GM18909 (cell line): ENCODE data around the gene PMEPA1.

Experiments used
- ATAC-seq: cut with Tn5 transposase; IDR thresholded peaks from one replicate; pipeline ENCODE4 v1.9.1; 2021; ENCODE audit warnings: mild to moderate bottlenecking; ENCODE audit not compliant: unreplicated experiment, poor library complexity

The PMEPA1 gene, protein sequence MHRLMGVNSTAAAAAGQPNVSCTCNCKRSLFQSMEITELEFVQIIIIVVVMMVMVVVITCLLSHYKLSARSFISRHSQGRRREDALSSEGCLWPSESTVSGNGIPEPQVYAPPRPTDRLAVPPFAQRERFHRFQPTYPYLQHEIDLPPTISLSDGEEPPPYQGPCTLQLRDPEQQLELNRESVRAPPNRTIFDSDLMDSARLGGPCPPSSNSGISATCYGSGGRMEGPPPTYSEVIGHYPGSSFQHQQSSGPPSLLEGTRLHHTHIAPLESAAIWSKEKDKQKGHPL

DNA sequence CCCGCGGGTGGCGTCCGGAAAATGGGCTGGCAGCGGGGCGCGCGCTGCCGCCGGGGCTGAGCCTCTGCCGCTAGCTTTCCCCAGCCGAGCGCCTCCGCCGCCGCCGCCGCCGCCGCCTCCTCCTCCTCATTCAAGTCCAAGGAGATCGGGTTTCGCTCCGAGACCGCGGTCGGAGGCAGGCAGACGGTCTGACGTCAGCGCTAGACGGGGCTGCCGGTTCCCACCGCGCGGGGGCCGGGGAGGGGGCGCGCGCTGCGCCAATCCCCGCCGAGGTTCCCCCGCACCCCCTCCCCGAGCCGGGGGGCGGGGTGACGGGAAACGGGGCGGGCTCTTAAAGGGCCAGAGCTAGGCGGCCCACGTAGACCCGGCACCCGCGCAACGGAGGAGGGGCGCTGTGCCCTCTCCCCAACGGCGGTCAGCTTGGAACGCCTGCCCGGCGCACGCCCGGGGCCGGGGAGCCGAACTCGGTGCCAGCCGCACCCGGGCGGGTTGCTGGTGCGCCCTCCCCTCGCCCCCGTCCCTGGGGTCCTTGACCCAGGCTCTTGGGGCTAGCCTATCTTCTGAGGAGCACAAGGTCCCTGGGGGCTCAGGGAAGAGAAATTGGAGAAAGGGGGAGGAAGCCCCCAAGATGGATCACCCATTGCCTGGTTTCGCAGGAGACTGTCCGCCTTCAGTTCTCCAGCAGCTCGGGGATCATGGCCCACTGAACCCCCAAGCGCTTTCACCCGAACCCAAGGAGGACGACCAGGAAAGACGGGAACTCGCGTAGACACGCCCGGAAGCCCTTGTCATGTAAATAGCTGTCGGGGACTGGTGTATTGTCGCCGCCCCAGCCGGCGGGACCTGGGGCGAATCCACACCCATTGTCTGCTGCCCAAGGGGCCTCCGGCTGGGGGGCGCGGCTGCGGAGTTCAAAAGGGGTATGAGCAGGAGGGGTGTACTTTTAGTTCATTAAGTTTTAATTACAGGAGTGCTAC lies at the start of gene PMEPA1:
PMEPA1 (minus strand) TSS at position 193 of the 977 bp plus-strand sequence. CDS start 433 bp downstream, outside the sequence.
- peak; percentile 75 for ATAC-seq

GRCh38 chr20:57757767-57758166 lies 48.0 kb upstream of the PMEPA1 start:
- no peak for ATAC-seq

DNA sequence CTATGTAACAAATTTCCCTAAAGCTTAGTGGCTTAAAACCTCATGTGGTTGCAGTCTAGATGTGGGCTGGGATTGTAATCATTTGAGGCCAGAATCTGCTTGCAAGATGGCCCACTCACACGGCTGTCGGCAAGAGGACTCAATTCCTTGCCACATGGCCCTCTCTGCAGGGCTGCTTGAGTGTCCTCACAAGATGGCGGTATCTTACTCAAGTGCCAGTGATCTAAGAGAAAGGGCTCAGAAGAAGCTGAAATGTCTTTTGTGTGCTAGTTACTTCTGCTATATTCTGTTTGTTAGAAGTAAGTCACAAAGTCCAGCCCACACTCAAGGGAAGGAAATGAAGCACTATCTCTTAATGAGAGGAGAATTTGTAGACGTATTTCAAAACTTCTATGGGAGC lies 47.1 kb upstream of the PMEPA1 start:
- ATAC-seq, result no peak

- no peak for ATAC-seq
These were observed 46.4 kb upstream of the PMEPA1 start for GRCh38 chr20:57756213-57756612.

- ATAC-seq, result no peak
These were observed 45.8 kb upstream of the PMEPA1 start for GRCh38 chr20:57755609-57756008.

GRCh38 chr20:57754190-57754589 lies 44.4 kb upstream of the PMEPA1 start:
- ATAC-seq, result no peak

DNA sequence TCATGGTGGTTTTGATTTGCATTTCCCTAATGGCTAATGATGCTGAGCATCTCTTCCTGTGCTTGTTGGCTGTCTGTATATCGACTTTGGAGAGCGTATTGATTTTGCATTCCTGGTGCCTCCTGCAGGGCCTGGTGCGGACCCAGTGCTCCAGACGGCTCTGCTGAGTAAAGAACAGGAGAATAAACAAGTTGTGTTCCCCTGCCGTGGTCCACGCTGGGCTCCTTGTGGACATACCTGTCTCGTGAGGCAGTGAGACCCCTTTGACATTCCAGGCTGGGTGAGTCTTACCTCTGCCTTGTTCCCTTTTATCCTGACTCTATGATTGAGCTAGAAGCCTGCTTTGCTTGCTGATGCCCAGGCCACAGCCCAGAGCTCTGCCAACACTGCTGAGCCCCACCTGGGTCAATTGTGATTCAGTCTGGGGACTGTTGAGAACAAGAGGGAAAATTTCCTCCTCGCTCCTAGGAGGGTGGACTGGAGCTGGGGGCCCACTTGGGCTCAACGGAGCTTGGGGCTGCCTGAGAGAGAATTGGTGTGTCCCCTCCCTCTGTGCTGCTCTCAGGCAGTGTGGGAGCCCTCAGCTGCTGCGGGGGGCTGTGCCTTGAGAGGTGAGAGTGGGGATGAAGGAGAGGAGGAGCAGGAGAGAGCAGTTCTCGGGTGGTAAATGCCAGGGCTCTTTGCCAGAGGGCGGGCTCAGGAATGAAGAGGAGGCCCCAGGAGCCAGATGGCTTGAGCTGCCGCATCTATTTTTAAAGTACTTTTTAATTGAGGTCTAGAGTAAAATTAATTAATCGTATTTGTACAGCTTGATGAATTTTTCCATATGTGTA lies 43.7 kb upstream of the PMEPA1 start:
- no peak for ATAC-seq

- ATAC-seq, result no peak
These were observed 41.6 kb upstream of the PMEPA1 start for GRCh38 chr20:57751411-57751810.

DNA sequence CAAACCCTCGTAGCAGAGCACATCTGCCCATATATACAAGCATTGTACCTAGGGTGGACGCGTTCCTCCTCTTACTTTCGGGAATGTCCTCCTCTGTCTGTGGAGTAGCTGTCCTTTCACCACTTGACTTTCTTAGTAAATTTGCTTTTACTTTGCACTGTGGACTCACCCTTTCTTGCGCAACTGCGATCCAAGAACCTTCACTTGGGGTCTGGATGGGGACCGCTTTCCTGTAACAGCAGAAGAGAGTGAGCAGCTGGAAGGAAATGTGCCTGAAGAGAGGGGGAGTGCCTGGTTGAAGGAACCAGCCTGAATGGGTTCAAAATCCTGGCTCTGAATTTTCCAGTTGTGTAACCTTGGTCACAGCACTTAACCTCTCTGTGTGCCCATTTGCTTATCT lies 40.1 kb upstream of the PMEPA1 start:
- no peak for ATAC-seq

- ATAC-seq, result no peak
These were observed 39.4 kb upstream of the PMEPA1 start for GRCh38 chr20:57749131-57749690.

- no peak for ATAC-seq
These were observed 38.9 kb upstream of the PMEPA1 start for GRCh38 chr20:57748601-57749130.

- no peak for ATAC-seq
These were observed 38.2 kb upstream of the PMEPA1 start for GRCh38 chr20:57747861-57748481.

GRCh38 chr20:57746832-57747404 lies 37.1 kb upstream of the PMEPA1 start:
- no peak for ATAC-seq

- ATAC-seq, result no peak
These were observed 36.4 kb upstream of the PMEPA1 start for GRCh38 chr20:57746201-57746600.

DNA sequence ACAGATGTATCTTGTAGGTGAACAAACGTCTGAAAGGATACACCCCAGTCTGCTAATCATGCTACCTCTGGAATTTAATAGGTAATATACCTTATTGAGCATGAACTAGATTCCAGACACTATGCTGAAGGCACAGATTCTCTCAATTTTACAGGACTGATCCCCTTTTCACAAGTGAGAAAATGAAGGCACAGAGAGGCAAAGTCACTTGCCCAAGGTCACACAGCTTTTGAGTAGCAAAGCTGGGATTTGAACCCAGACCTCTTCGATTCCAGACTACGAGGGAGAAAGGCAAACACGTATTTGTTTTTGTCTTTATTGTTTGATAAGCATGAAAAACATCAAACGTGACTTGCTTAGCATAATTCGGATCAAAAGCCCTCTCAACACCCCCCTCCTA lies 34.4 kb upstream of the PMEPA1 start:
- ATAC-seq, result no peak

GRCh38 chr20:57743450-57744095 lies 33.8 kb upstream of the PMEPA1 start:
- no peak for ATAC-seq

- no peak for ATAC-seq
These were observed 32.8 kb upstream of the PMEPA1 start for GRCh38 chr20:57742507-57743181.

DNA sequence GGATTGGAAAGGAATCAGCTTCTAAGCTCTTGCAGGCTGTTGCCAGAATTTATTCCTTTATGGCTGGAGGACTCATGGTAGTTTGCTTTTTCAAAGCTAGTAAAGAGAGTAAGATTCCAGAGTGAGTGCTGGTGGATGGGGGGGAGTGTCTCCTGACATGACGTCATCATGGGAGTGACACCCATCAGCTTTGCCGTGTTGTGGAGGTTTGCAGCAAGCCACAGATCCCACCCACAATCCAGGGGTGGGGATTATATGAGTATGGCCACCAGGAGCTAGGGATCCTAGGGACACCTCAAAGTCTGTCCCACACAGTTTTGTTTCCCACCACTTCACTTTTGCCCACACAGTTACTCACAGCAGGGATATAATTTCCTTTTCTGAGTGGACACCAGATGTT lies 28.7 kb upstream of the PMEPA1 start:
- no peak for ATAC-seq
